Endothelial cell of umbilical vein (primary cell): ENCODE results near the gene HELZ2.

Experiments used
- CTCF ChIP-seq, 2 donors: IDR thresholded peaks; 1 replicate in 1 of 2; 2 replicates in 1 of 2; pipeline ENCODE4 v1.5.1; 2011; ENCODE audit warnings: low read length in 2 of 2, mild to moderate bottlenecking in 2 of 2, moderate library complexity in 2 of 2, control low read depth in 1 of 2, inconsistent platforms in 1 of 2, low read depth in 1 of 2; ENCODE audit not compliant: insufficient read depth in 1 of 2; ENCODE audit errors: extremely low read depth in 1 of 2
- FOS ChIP-seq: IDR thresholded peaks from 2 replicates; pipeline ENCODE4 v1.6.1; 2011; ENCODE audit warnings: mild to moderate bottlenecking, low read length, moderate library complexity, borderline replicate concordance; ENCODE audit not compliant: insufficient read depth
- MYC ChIP-seq: IDR thresholded peaks from one replicate; pipeline ENCODE4 v1.6.1; 2011; ENCODE audit warnings: mild to moderate bottlenecking, low read depth, low read length
- POLR2A ChIP-seq: IDR thresholded peaks from 2 replicates; pipeline ENCODE4 v1.6.1; 2012; ENCODE audit warnings: low read depth, mild to moderate bottlenecking, control low read depth, low read length
- POLR2AphosphoS5 ChIP-seq: IDR thresholded peaks from 2 replicates; pipeline ENCODE4 v1.6.1; 2012; ENCODE audit warnings: low read depth, mild to moderate bottlenecking, control low read depth, low read length, moderate library complexity; ENCODE audit not compliant: insufficient read depth

GRCh38 chr20:63547725-63548480 is 26.1 kb downstream of the HELZ2 start, which contains the start of gene SRMS:
- TF ChIP-seq POLR2AphosphoS5 = no peak
- no peak for TF ChIP-seq FOS
- no peak for TF ChIP-seq CTCF (IDR thresholded peaks at IDR 0.05; ENCODE audit: extremely low read depth in 1 of 2, insufficient read depth in 1 of 2, low read depth in 1 of 2, low read length in 2 of 2)
- no peak for TF ChIP-seq POLR2A
- TF ChIP-seq MYC = no peak
